ENCODE data around the gene GULP1.

Gene GULP1

GRCh38 chr2:188333751-188334524 lies 42.3 kb downstream of the GULP1 start:
- TF ChIP-seq CTCF (conservative IDR thresholded peaks at IDR 0.05): no peak
- no peak overlapping the region for H3K27ac ChIP-seq

GRCh38 chr2:188338463-188338862 lies 46.8 kb downstream of the GULP1 start:
- peak overlapping the region; percentile 86 for H3K27ac ChIP-seq
- no peak for TF ChIP-seq CTCF (conservative IDR thresholded peaks at IDR 0.05)

GRCh38 chr2:188340257-188340656 lies 48.6 kb downstream of the GULP1 start:
- no peak for TF ChIP-seq CTCF (conservative IDR thresholded peaks at IDR 0.05)
- peak overlapping the region; percentile 86 for H3K27ac ChIP-seq

GRCh38 chr2:188345020-188345419 lies 53.3 kb downstream of the GULP1 start:
- no peak for TF ChIP-seq CTCF (conservative IDR thresholded peaks at IDR 0.05)

GRCh38 chr2:188345426-188345825 lies 53.8 kb downstream of the GULP1 start:
- peak overlapping the region; percentile 65 for H3K27ac ChIP-seq
- TF ChIP-seq CTCF (conservative IDR thresholded peaks at IDR 0.05): no peak

More at GRCh38 chr2:188345020-188345419, 53.3 kb downstream of the GULP1 start:
- peak overlapping the region; percentile 65 for H3K27ac ChIP-seq

GRCh38 chr2:188345831-188346458 lies 54.3 kb downstream of the GULP1 start:
- H3K27ac ChIP-seq: peak overlapping the region; percentile 65
- TF ChIP-seq CTCF (conservative IDR thresholded peaks at IDR 0.05): no peak

GRCh38 chr2:188349019-188349418 lies 57.3 kb downstream of the GULP1 start:
- H3K27ac ChIP-seq: peak overlapping the region; percentile 65
- TF ChIP-seq CTCF (conservative IDR thresholded peaks at IDR 0.05): no peak
